ENCODE data around the gene ENTPD7. TPM values are rescaled to one million over a fixed set of nuclear protein-coding genes. Genes with fewer than 3 reads are reported as not detected.

Gene ENTPD7
- total RNA-seq = 9.9 TPM

GRCh38 chr10:99659031-99659867 is at the start of gene ENTPD7:
Gene ENTPD7, plus strand, starts transcription at chr10:99659509. Its CDS starts 448 bp downstream, at chr10:99659957.
- no peaks in the 10 kb centered on the region for H3K27me3 ChIP-seq
- H3K4me3 ChIP-seq = peak within 1 kb of the TSS; percentile 71 to 84
- peak; percentile 18 to 45 (median 39) for TF ChIP-seq CTCF (IDR thresholded peaks at IDR 0.05)
- H3K27ac ChIP-seq = no peak within 1 kb of the TSS
- DNase-seq (ENCODE audit: low spot score in 2 of 2) = peak; percentile 79 to 95
- no peaks in the 10 kb centered on the region for H3K36me3 ChIP-seq
- H3K9me3 ChIP-seq = no peaks in the 10 kb centered on the region
- intact Hi-C loops (cut with DNase I) = loop anchor here (1.0 kb wide), 3 partner anchors 38 to 229 kb away; partner anchors contain the start of genes COX15, CUTC and GOT1
- peaks cover 0 to 7% of the 10 kb centered on the region in 2 donors for H3K4me1 ChIP-seq

- Histone ChIP-seq H3K36me3 (peaks cover 27 to 39% of the 10 kb centered on the region in 2 donors), H3K4me1 (no peaks in the 10 kb centered on the region), H3K9me3 (no peaks in the 10 kb centered on the region), H3K27ac (no peak overlapping the region), H3K27me3 (no peaks in the 10 kb centered on the region), H3K4me3 (no peak overlapping the region)
- DNase-seq (ENCODE audit: low spot score in 2 of 2) = no peak
- intact Hi-C loops (cut with DNase I) = loop anchor here (10.0 kb wide), 1 partner anchor 575 kb away; the partner anchor contains the start of gene ERLIN1
- TF ChIP-seq CTCF (IDR thresholded peaks at IDR 0.05) = no peak
Measured at GRCh38 chr10:99610221-99610620, 49.1 kb upstream of the ENTPD7 start.

GRCh38 chr10:99611326-99611725 is 48.0 kb upstream of the ENTPD7 start:
- DNase-seq (ENCODE audit: low spot score in 2 of 2) = no peak
- Histone ChIP-seq H3K4me1 (no peaks in the 10 kb centered on the region), H3K9me3 (no peaks in the 10 kb centered on the region), H3K27me3 (no peaks in the 10 kb centered on the region), H3K27ac (no peak overlapping the region), H3K4me3 (no peak overlapping the region), H3K36me3 (peaks cover 27 to 39% of the 10 kb centered on the region in 2 donors)
- no peak for TF ChIP-seq CTCF (IDR thresholded peaks at IDR 0.05)
- intact Hi-C loops (cut with DNase I) = loop anchor here (10.0 kb wide), 1 partner anchor 573 kb away; the partner anchor contains the start of gene ERLIN1

GRCh38 chr10:99612167-99612831 is 47.0 kb upstream of the ENTPD7 start:
- no peak for DNase-seq (ENCODE audit: low spot score in 2 of 2)
- intact Hi-C loops (cut with DNase I) = loop anchor here (2.0 to 10.0 kb wide), 3 partner anchors 175 to 573 kb away; partner anchors contain the start of gene ERLIN1

More at GRCh38 chr10:99612167-99612831, 47.0 kb upstream of the ENTPD7 start:
- H3K27me3 ChIP-seq = no peaks in the 10 kb centered on the region
- no peaks in the 10 kb centered on the region for H3K9me3 ChIP-seq
- H3K36me3 ChIP-seq = peaks cover 27 to 39% of the 10 kb centered on the region in 2 donors
- peak; percentile 45 to 84 (median 79) for TF ChIP-seq CTCF (IDR thresholded peaks at IDR 0.05)
- no peak overlapping the region for H3K4me3 ChIP-seq
- H3K4me1 ChIP-seq = peaks cover 0 to 6% of the 10 kb centered on the region in 2 donors
- no peak overlapping the region for H3K27ac ChIP-seq

Data from ascending aorta (tissue), 2 donors.